ENCODE data around the gene MYH11. TPM values are rescaled to one million over a fixed set of nuclear protein-coding genes. Genes with fewer than 3 reads are reported as not detected.

MYH11 gene
- polyA plus RNA-seq, 1 donor from 2014 or later = not detected

DNA sequence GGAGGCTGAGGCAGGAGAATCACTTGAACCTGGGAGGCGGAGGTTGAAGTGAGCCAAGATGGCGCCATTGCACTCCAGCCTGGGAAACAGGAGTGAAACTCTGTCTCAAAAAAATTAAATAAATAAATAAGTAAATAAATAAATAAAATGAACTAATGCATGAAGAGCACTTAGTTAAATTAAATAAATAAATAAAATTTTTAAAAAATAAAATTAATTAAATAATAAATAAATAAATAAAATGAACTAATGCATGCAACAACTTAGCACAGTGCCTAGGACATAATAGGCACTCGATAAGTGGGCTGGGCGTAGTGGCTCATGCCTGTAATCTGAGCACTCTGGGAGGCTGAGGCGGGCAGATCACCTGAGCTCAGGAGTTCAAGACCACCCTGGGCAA lies 47.1 kb upstream of the MYH11 start:
- H3K9me2 ChIP-seq (ENCODE audit: insufficient read depth, low read length) = no peaks in the 10 kb centered on the region
- TF ChIP-seq MXI1 (conservative IDR thresholded peaks at IDR 0.05; ENCODE audit: poor library complexity, severe bottlenecking) = no peak
- TF ChIP-seq SMC3 (conservative IDR thresholded peaks at IDR 0.05; ENCODE audit: poor library complexity) = no peak
- TF ChIP-seq, protein P1, sequence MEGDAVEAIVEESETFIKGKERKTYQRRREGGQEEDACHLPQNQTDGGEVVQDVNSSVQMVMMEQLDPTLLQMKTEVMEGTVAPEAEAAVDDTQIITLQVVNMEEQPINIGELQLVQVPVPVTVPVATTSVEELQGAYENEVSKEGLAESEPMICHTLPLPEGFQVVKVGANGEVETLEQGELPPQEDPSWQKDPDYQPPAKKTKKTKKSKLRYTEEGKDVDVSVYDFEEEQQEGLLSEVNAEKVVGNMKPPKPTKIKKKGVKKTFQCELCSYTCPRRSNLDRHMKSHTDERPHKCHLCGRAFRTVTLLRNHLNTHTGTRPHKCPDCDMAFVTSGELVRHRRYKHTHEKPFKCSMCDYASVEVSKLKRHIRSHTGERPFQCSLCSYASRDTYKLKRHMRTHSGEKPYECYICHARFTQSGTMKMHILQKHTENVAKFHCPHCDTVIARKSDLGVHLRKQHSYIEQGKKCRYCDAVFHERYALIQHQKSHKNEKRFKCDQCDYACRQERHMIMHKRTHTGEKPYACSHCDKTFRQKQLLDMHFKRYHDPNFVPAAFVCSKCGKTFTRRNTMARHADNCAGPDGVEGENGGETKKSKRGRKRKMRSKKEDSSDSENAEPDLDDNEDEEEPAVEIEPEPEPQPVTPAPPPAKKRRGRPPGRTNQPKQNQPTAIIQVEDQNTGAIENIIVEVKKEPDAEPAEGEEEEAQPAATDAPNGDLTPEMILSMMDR (IDR thresholded peaks at IDR 0.05; ENCODE audit: poor library complexity, severe bottlenecking) = no peak
- TF ChIP-seq POLR2AphosphoS5 (IDR thresholded peaks at IDR 0.05) = no peak
- TF ChIP-seq EZH2 (IDR thresholded peaks at IDR 0.05; ENCODE audit: borderline replicate concordance, insufficient read depth, low read length, poor library complexity, severe bottlenecking) = no peak
- no peak for TF ChIP-seq RAD21 (conservative IDR thresholded peaks at IDR 0.05)
- TF ChIP-seq, protein P2, sequence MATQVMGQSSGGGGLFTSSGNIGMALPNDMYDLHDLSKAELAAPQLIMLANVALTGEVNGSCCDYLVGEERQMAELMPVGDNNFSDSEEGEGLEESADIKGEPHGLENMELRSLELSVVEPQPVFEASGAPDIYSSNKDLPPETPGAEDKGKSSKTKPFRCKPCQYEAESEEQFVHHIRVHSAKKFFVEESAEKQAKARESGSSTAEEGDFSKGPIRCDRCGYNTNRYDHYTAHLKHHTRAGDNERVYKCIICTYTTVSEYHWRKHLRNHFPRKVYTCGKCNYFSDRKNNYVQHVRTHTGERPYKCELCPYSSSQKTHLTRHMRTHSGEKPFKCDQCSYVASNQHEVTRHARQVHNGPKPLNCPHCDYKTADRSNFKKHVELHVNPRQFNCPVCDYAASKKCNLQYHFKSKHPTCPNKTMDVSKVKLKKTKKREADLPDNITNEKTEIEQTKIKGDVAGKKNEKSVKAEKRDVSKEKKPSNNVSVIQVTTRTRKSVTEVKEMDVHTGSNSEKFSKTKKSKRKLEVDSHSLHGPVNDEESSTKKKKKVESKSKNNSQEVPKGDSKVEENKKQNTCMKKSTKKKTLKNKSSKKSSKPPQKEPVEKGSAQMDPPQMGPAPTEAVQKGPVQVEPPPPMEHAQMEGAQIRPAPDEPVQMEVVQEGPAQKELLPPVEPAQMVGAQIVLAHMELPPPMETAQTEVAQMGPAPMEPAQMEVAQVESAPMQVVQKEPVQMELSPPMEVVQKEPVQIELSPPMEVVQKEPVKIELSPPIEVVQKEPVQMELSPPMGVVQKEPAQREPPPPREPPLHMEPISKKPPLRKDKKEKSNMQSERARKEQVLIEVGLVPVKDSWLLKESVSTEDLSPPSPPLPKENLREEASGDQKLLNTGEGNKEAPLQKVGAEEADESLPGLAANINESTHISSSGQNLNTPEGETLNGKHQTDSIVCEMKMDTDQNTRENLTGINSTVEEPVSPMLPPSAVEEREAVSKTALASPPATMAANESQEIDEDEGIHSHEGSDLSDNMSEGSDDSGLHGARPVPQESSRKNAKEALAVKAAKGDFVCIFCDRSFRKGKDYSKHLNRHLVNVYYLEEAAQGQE (IDR thresholded peaks at IDR 0.05; ENCODE audit: borderline replicate concordance) = no peak
- no peak for TF ChIP-seq EP300 (conservative IDR thresholded peaks at IDR 0.05; ENCODE audit: poor library complexity, severe bottlenecking)
- no peak for TF ChIP-seq TAF1 (IDR thresholded peaks at IDR 0.05; ENCODE audit: low read depth)
- no peaks in the 10 kb centered on the region for H3K27me3 ChIP-seq (ENCODE audit: insufficient read depth, low read depth, low read length)
- no peaks in the 10 kb centered on the region for H3K9me3 ChIP-seq (ENCODE audit: low read length)
- no peaks in the 10 kb centered on the region for H3F3A ChIP-seq (ENCODE audit: insufficient read depth, low read length, poor library complexity, severe bottlenecking)
- no peaks in the 10 kb centered on the region for H3K36me3 ChIP-seq (ENCODE audit: insufficient read depth, low read length)
- H3K4me2 ChIP-seq (ENCODE audit: low read length) = no peak overlapping the region
- H3K79me2 ChIP-seq (replicated peaks; ENCODE audit: insufficient read depth, low read length) = no peaks in the 10 kb centered on the region
- no peak overlapping the region for H3K4me3 ChIP-seq (ENCODE audit: low read length)
- no peak overlapping the region for H3K9ac ChIP-seq (ENCODE audit: low read length)
- no peak overlapping the region for H3K27ac ChIP-seq (ENCODE audit: low read length)
- no peak overlapping the region for H2AFZ ChIP-seq (ENCODE audit: low read depth, low read length)
- H4K20me1 ChIP-seq (ENCODE audit: insufficient read depth) = no peaks in the 10 kb centered on the region

DNA sequence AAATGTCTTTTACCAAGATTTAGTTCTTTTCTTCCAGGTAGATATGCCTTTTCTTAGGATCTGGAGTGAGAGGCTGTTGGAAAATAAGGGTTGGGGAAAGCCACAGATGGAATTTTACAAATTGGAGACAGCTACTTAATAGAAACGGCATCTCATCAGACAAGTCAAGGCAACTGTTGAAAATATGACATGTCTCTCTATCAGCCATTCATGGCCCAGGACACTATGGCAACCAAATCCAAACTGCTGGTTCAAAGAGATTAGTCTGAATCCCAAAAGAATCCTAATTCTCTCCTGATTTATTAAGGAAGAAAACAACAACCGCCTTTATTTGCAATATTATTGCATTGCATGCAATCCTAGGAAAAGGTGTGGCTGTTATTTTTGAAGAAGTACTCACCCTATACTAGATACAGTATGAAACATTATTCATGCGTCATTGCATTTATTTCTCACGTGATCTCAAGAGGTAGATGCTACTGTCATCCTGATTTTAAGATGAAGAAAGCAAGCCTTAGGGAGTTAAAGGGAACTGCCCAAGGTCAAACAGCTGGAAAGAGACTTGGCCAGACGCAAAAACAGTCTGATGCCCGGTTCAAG lies 44.2 kb upstream of the MYH11 start:
- no peaks in the 10 kb centered on the region for H3K9me2 ChIP-seq (ENCODE audit: insufficient read depth, low read length)
- no peaks in the 10 kb centered on the region for H3K27me3 ChIP-seq (ENCODE audit: insufficient read depth, low read depth, low read length)
- TF ChIP-seq, protein P2 (IDR thresholded peaks at IDR 0.05; ENCODE audit: borderline replicate concordance) = no peak
- TF ChIP-seq POLR2AphosphoS5 (IDR thresholded peaks at IDR 0.05) = no peak
- TF ChIP-seq EZH2 (IDR thresholded peaks at IDR 0.05; ENCODE audit: borderline replicate concordance, insufficient read depth, low read length, poor library complexity, severe bottlenecking) = no peak
- TF ChIP-seq MXI1 (conservative IDR thresholded peaks at IDR 0.05; ENCODE audit: poor library complexity, severe bottlenecking) = no peak
- no peak for TF ChIP-seq TAF1 (IDR thresholded peaks at IDR 0.05; ENCODE audit: low read depth)
- no peak for TF ChIP-seq EP300 (conservative IDR thresholded peaks at IDR 0.05; ENCODE audit: poor library complexity, severe bottlenecking)
- TF ChIP-seq, protein P1 (IDR thresholded peaks at IDR 0.05; ENCODE audit: poor library complexity, severe bottlenecking) = no peak
- no peak for TF ChIP-seq RAD21 (conservative IDR thresholded peaks at IDR 0.05)
- TF ChIP-seq SMC3 (conservative IDR thresholded peaks at IDR 0.05; ENCODE audit: poor library complexity) = no peak
- H3K27ac ChIP-seq (ENCODE audit: low read length) = no peak overlapping the region
- H3F3A ChIP-seq (ENCODE audit: insufficient read depth, low read length, poor library complexity, severe bottlenecking) = no peaks in the 10 kb centered on the region
- no peaks in the 10 kb centered on the region for H3K79me2 ChIP-seq (replicated peaks; ENCODE audit: insufficient read depth, low read length)
- no peak overlapping the region for H3K4me3 ChIP-seq (ENCODE audit: low read length)
- H3K9me3 ChIP-seq (ENCODE audit: low read length) = no peaks in the 10 kb centered on the region
- no peak overlapping the region for H2AFZ ChIP-seq (ENCODE audit: low read depth, low read length)
- H4K20me1 ChIP-seq (ENCODE audit: insufficient read depth) = no peaks in the 10 kb centered on the region
- no peak overlapping the region for H3K4me2 ChIP-seq (ENCODE audit: low read length)
- H3K36me3 ChIP-seq (ENCODE audit: insufficient read depth, low read length) = no peaks in the 10 kb centered on the region
- H3K9ac ChIP-seq (ENCODE audit: low read length) = no peak overlapping the region

Data from neural cell (in vitro differentiated cells).